Activated T-cell treated with anti-CD3 and anti-CD28 coated beads for 24 hours (primary cell): ENCODE data around the gene ELMO1.

Source experiments
- DNase-seq: peaks from one replicate; pipeline ENCODE4 v3.0.0-alpha.2; 2020; ENCODE audit warnings: low read depth

Gene ELMO1

GRCh38 chr7:37408291-37409228 lies 40.1 kb downstream of the ELMO1 start:
- DNase-seq, result peak; percentile 16

- no peak for DNase-seq
Measured at GRCh38 chr7:37405603-37406122, 43.0 kb downstream of the ELMO1 start.

GRCh38 chr7:37405128-37405527 lies 43.5 kb downstream of the ELMO1 start:
- no peak for DNase-seq

- no peak for DNase-seq
Measured at GRCh38 chr7:37399876-37400421, 48.7 kb downstream of the ELMO1 start.

- DNase-seq, result no peak
Measured at GRCh38 chr7:37398403-37398802, 50.3 kb downstream of the ELMO1 start.

- no peak for DNase-seq
Measured at GRCh38 chr7:37395618-37396259, 52.9 kb downstream of the ELMO1 start.

GRCh38 chr7:37394158-37394557 lies 54.5 kb downstream of the ELMO1 start:
- DNase-seq, result no peak

GRCh38 chr7:37393476-37393875 lies 55.2 kb downstream of the ELMO1 start:
- no peak for DNase-seq

- DNase-seq, result no peak
Measured at GRCh38 chr7:37392673-37393017, 56.0 kb downstream of the ELMO1 start.

GRCh38 chr7:37391791-37392672 lies 56.6 kb downstream of the ELMO1 start:
- no peak for DNase-seq

GRCh38 chr7:37390114-37390513 lies 58.5 kb downstream of the ELMO1 start:
- DNase-seq, result no peak

- DNase-seq, result no peak
Measured at GRCh38 chr7:37388811-37389210, 59.9 kb downstream of the ELMO1 start.

- no peak for DNase-seq
Measured at GRCh38 chr7:37385787-37386186, 62.9 kb downstream of the ELMO1 start.

- no peak for DNase-seq
Measured at GRCh38 chr7:37382546-37383088, 66.0 kb downstream of the ELMO1 start.

- DNase-seq, result no peak
Measured at GRCh38 chr7:37380831-37381230, 67.8 kb downstream of the ELMO1 start.

- no peak for DNase-seq
Measured at GRCh38 chr7:37379546-37380277, 69.0 kb downstream of the ELMO1 start.

GRCh38 chr7:37377231-37377630 lies 71.4 kb downstream of the ELMO1 start:
- DNase-seq, result no peak

- peak; percentile 24 for DNase-seq
Measured at GRCh38 chr7:37376386-37376785, 72.3 kb downstream of the ELMO1 start.

GRCh38 chr7:37372750-37373149 lies 75.9 kb downstream of the ELMO1 start:
- no peak for DNase-seq

GRCh38 chr7:37371755-37372154 lies 76.9 kb downstream of the ELMO1 start:
- no peak for DNase-seq

GRCh38 chr7:37369906-37370305 lies 78.8 kb downstream of the ELMO1 start:
- no peak for DNase-seq
